Lower leg skin (tissue), 4 donors: ENCODE results near the gene FGF11. TPM values are rescaled to one million over a fixed set of nuclear protein-coding genes. Genes with fewer than 3 reads are reported as not detected.

Source experiments
- DNase-seq, 2 donors: peaks; one replicate each; pipeline ENCODE4 v3.0.0-alpha.2; 2019; ENCODE audit warnings: low spot score in 2 of 2
- H3K4me3 ChIP-seq: fragments of 200-600 bp; sonication (generic); 2 replicates; pipeline ENCODE4 v1.5.1; 2017; ENCODE audit warnings: mild to moderate bottlenecking, low read depth; ENCODE audit not compliant: poor library complexity, severe bottlenecking
- POLR2A ChIP-seq, 2 donors: fragments of 450-650 bp; IDR thresholded peaks; one replicate each; pipeline ENCODE4 v1.6.1; 2016 to 2017; ENCODE audit warnings: antibody characterized with exemption in 2 of 2, mild to moderate bottlenecking in 1 of 2, moderate library complexity in 1 of 2
- WGBS, 2 donors: methylation state at CpG; one replicate each; pipeline ENCODE4 v1.1.5; 2018; 5-methylcytosine and 5-hydroxymethylcytosine counted together
- intact Hi-C: fragments of 100-400 bp; cut with DNase I; formaldehyde crosslinking; loops from one replicate; pipeline ENCODE4 v1.15.0; 2023; ENCODE audit warnings: low total_unique reads
- total RNA-seq, 4 donors: library from RNA; depleted of rRNA; stranded (reverse); fragments of >200 nt; gene quantifications; one replicate each; pipeline ENCODE4 v1.1.0, GENCODE V29; 2016
- TF ChIP-seq, protein P1 (sequence below), 3 donors: fragments of 450-650 bp; IDR thresholded peaks; one replicate each; pipeline ENCODE4 v1.5.1; 2016; ENCODE audit warnings: antibody characterized with exemption in 3 of 3, mild to moderate bottlenecking in 3 of 3, moderate library complexity in 2 of 3

FGF11 gene
- total RNA-seq, 4 donors from 2014 or later = 12.5 to 15.0 (median 13.9) TPM

DNA sequence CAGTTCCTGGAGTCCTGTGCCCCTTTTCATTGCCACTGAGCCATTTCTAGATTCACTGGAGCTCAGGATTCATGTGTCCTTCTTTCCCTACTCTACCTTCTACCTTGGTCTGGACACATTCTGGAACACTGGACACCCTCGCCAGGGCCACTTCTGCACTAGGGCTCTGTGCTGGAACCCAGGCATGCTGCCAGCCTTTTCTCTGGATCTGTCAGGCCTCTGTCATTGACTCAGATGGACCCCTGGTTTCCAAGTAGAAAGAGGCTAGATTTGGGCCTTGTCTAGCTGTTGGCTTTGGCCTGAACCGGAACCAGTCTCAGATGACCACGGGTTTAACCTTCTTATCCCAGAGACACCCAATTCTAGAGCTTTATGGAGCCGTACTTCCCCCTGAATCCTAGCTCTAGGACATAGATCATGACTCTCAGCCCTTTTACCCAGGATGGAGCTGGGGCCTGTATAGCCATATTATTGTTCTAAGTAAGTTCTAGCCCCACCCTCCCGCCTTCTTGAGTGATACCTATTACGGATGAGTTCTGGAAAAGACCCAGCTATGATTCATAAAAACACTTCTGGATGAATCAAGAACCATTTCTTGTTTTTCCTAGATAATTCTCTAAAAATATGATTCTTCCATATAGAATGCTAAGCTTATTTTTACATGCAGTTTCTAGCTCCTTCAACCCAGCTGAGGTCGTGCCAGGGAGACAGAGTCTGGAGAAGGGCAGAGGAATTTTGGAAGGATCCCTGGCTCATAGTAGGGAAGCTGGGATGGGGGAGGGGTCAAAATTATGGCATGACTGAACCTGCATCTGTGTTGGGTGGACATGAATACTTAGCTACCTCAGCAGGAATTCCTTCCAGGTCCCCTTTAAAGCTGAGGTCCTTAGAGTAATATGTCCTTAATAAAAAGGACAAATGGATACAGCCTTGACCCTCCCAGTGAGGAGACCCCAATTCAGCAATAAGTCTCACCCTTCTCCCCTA is 4.5 kb downstream of the FGF11 start:
- intact Hi-C loops = no loop called here
- TF ChIP-seq, protein P1, sequence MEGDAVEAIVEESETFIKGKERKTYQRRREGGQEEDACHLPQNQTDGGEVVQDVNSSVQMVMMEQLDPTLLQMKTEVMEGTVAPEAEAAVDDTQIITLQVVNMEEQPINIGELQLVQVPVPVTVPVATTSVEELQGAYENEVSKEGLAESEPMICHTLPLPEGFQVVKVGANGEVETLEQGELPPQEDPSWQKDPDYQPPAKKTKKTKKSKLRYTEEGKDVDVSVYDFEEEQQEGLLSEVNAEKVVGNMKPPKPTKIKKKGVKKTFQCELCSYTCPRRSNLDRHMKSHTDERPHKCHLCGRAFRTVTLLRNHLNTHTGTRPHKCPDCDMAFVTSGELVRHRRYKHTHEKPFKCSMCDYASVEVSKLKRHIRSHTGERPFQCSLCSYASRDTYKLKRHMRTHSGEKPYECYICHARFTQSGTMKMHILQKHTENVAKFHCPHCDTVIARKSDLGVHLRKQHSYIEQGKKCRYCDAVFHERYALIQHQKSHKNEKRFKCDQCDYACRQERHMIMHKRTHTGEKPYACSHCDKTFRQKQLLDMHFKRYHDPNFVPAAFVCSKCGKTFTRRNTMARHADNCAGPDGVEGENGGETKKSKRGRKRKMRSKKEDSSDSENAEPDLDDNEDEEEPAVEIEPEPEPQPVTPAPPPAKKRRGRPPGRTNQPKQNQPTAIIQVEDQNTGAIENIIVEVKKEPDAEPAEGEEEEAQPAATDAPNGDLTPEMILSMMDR (IDR thresholded peaks at IDR 0.05) = no peak
- no peak overlapping the region for H3K4me3 ChIP-seq
- peak in 1 of 2 donors; percentile 82 for DNase-seq
- WGBS, 2 donors = 67 to 79% methylated on average over 7 of the region's 7 CpGs

DNA sequence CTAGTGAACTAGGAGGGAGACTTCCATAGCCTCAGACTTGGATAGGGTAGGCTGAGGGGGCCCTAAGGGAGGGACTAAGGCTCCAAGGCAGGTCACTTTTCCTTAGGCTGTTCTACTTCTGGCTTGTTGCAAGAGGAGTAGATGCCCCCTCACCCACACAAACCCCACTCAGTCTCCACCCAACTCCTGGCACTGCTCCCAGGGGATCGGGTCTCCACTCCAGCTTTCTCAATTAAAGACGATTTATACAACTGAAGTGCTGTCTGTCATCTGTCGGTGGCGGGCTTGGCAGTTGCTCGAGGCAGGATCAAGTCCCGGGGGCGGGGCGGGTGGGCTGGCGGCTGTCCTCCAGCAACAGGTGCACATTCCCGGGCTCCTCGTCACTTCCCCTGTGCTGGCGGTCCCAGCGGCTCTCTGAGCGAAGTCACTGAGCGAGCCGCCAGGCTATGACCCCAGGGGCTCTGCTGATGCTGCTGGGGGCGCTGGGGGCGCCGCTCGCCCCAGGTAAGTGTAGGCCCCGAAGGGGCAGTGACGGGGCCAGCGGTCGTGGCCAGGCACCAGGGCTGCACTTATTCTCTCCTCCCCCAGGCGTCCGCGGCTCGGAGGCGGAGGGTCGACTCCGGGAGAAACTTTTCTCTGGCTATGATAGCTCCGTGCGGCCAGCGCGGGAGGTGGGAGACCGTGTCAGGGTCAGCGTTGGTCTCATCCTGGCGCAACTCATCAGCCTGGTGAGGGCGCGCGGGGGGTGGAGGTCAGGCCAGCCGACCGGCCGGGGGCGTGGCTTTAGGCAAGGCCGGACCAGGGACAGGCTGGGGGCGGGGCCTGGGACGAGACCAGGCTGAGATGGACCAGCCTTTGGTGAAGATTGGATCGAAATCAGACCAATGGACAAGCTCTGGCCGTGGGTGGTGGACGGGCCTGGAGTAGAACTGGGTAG is 5.6 kb downstream of the FGF11 start, which contains the start of gene CHRNB1:
TSS of gene CHRNB1 (plus strand) at position 380 of the 937 bp plus-strand sequence. CDS start at position 447, 67 bp downstream.
- DNase-seq = peak; percentile 64 to 93
- peak within 1 kb of the TSS; percentile 6 for H3K4me3 ChIP-seq
- intact Hi-C loops = no loop called here
- TF ChIP-seq, protein P1 (IDR thresholded peaks at IDR 0.05) = no peak
- TF ChIP-seq POLR2A (IDR thresholded peaks at IDR 0.05) = no peak
- WGBS, 2 donors = 8 to 15% methylated on average over 24 to 34 of the region's 51 CpGs

DNA sequence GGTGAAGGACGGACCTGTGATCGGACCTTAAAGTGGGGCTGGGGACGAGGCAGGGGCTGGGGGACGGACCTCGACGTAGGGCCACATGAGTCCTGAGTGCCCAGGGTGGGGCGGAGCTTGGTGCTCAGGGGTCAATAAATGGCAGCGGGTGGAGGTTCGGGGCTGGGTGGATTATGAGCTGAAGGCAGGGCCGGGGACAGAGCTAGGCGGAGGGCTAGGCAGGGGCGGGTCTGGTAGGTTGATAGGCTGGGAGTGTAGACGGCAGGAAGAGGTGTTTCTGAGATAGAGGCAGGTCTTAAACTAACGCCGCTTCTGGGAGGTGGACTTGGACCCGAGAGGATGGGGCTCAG is 6.3 kb downstream of the FGF11 start:
- H3K4me3 ChIP-seq = no peak overlapping the region
- WGBS, 2 donors = 9 to 12% methylated on average over 16 of the region's 16 CpGs
- no peak for DNase-seq
- intact Hi-C loops = no loop called here
- TF ChIP-seq POLR2A (IDR thresholded peaks at IDR 0.05) = no peak
- TF ChIP-seq, protein P1 (IDR thresholded peaks at IDR 0.05) = no peak

DNA sequence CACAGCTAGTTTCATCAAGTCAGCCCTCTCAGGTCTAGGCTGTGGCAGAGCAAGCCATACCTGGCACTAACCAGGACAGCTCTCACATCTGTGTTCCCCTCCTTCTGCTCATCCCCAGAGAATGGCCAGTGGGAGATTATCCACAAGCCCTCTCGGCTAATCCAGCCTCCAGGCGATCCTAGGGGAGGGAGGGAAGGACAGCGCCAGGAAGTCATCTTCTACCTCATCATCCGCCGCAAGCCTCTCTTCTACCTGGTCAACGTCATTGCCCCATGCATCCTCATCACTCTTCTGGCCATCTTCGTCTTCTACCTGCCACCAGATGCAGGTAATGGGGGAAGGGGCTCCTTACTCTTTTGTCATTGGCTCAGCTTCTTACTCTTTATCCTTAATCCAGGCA is 9.1 kb downstream of the FGF11 start:
- no peak overlapping the region for H3K4me3 ChIP-seq
- TF ChIP-seq, protein P1 (IDR thresholded peaks at IDR 0.05) = no peak
- no peak for TF ChIP-seq POLR2A (IDR thresholded peaks at IDR 0.05)
- peak in 1 of 2 donors; percentile 61 for DNase-seq
- intact Hi-C loops = no loop called here
- whole genome bisulfite sequencing, 2 donors = 91 to 93% methylated on average over 7 of the region's 7 CpGs

DNA sequence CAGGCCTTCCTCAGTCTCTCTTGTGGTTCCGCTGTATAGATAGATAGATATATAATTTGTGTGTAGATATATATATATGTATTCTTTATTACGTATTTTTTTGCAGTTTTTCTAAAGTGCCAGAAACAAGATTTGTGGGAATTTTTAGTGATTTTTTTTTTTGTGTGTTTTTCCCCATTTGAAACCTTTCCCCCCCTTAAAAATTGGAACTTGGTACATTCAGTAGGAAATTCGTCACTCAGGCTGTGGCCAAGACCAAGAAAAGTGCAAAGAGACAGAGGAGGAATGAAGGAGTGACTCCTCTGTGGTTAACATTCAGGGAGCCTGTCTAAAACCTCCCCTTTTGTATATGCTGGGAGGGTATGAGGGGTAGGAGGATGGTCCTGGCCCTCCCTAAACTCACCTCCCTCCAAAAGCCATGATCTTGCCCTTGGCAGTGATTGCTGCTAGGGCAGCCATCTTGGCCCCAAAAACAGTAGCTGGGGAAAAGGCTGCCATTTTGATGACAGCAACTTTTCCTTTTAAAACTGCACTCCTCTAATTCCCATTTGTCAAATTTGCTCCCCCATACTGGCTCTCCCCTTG is 20.7 kb downstream of the FGF11 start:
- DNase-seq = no peak
- WGBS, 2 donors = 74% methylated on average over 3 of the region's 3 CpGs
- no peak overlapping the region for H3K4me3 ChIP-seq
- no peak for TF ChIP-seq POLR2A (IDR thresholded peaks at IDR 0.05)
- TF ChIP-seq, protein P1 (IDR thresholded peaks at IDR 0.05) = no peak
- intact Hi-C loops = no loop called here
